Fibroblast of pulmonary artery (primary cell): Measurements from ENCODE around the gene LDLRAD4.

Source experiments
- DNase-seq: peaks from one replicate; pipeline ENCODE4 v3.0.0-alpha.2; 2010; ENCODE audit warnings: low read depth
- H3K4me3 ChIP-seq: replicated peaks from 2 replicates; pipeline ENCODE4 v1.5.1; 2011; ENCODE audit warnings: low read depth, mild to moderate bottlenecking, control low read depth, low read length, moderate library complexity
- TF ChIP-seq, protein P1 (sequence below): IDR thresholded peaks from 2 replicates; pipeline ENCODE4 v1.5.1; 2011; ENCODE audit warnings: mild to moderate bottlenecking, control low read depth, low read length, inconsistent platforms; ENCODE audit errors: missing control alignments

The LDLRAD4 gene

DNA sequence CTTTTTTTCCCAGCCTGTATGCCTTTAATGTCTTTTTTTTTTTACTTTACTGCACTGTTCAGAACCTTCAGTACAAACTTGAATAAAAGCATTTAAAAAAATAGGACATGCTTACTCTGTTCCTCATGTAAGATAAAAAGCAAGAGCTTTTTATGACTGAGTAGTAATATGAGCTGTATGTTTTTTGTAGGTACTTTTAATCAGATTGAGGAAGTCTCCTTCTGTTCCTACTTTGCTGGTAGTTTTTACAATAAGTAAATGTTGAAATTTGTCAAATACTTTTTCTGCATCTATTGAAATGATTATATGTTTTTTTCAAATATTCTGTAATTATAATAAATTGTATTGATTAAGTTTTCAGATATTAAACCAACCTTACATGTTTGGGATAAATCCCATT, 318.0 kb downstream of the LDLRAD4 start:
- TF ChIP-seq, protein P1, sequence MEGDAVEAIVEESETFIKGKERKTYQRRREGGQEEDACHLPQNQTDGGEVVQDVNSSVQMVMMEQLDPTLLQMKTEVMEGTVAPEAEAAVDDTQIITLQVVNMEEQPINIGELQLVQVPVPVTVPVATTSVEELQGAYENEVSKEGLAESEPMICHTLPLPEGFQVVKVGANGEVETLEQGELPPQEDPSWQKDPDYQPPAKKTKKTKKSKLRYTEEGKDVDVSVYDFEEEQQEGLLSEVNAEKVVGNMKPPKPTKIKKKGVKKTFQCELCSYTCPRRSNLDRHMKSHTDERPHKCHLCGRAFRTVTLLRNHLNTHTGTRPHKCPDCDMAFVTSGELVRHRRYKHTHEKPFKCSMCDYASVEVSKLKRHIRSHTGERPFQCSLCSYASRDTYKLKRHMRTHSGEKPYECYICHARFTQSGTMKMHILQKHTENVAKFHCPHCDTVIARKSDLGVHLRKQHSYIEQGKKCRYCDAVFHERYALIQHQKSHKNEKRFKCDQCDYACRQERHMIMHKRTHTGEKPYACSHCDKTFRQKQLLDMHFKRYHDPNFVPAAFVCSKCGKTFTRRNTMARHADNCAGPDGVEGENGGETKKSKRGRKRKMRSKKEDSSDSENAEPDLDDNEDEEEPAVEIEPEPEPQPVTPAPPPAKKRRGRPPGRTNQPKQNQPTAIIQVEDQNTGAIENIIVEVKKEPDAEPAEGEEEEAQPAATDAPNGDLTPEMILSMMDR: no peak

DNA sequence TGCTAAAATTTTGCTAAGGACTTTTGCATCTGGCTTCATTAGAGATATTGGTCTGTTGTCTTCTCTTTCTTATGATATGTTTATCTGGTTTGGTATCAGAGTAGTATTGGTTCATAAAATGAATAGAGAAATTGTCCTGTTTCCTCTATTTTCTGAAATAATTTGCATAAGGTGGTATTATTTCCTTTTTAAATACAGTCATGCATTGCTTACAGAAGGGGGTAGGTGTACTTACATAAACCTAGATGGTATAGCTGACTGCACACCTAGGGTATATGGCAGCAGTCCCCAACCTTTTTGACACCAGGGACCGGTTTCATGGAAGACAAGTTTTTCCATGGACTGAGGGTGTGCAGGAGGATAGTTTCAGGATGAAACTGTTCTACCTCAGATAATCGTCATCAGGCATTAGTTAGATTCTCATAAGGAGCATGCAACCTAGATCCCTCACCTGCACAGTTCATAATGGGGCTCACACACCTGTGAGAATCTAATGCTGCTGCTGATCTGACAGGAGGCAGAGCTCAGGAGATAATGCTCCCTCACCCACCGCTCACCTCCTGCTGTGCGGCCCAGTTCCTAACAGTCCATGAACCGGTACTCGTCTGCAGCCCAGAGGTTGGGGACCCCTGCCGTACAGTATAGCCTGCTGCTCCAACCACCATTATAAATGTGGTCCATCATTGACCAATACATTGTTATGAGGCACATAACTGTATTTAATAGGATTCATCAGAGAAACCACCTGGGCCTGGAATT, 318.6 kb downstream of the LDLRAD4 start:
- TF ChIP-seq, protein P1: no peak
- no peak for DNase-seq
- no peak overlapping the region for H3K4me3 ChIP-seq

More for the DNA sequence above, 318.0 kb downstream of the LDLRAD4 start:
- DNase-seq: no peak
- no peak overlapping the region for H3K4me3 ChIP-seq

DNA sequence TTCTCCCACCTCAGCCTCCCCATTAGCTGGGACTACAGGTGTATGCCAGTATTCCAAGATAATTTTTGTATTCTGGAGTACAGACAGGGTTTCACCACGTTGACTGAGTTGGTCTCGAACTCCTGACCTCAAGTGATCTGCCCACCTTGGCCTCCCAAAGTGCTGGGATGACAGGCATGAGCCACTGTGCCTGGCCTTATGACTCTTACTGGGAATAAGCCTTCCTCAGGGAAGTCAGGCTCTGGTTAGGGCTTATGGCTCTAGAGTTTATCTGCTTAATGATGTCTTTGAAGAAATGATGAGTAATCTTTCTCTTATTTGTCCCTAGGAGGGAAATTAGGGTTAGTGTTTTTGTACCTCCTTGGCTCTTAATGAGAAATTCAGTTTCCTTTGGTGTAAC, 320.1 kb downstream of the LDLRAD4 start:
- no peak for DNase-seq
- no peak overlapping the region for H3K4me3 ChIP-seq
- TF ChIP-seq, protein P1: no peak

DNA sequence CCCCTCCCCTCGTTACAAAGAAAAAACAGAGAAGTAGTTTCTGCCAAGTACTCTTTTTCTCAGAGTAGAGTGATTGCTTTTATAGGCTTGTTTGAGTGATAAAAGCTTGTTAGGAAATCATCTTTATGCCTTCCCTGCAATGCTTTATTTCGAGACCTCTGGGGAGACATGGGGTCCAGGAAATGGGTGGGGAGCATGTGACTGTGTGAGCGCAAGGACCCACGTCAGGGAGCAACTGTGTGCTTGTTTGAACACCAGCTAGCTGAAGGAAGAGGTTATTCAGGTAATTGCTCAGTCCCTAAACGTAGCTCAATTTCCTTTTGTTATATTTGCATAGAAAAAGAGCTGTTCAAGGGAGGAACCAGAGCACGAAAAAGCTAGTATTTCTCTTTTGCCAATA, 320.5 kb downstream of the LDLRAD4 start:
- TF ChIP-seq, protein P1: no peak
- no peak overlapping the region for H3K4me3 ChIP-seq
- DNase-seq: no peak

DNA sequence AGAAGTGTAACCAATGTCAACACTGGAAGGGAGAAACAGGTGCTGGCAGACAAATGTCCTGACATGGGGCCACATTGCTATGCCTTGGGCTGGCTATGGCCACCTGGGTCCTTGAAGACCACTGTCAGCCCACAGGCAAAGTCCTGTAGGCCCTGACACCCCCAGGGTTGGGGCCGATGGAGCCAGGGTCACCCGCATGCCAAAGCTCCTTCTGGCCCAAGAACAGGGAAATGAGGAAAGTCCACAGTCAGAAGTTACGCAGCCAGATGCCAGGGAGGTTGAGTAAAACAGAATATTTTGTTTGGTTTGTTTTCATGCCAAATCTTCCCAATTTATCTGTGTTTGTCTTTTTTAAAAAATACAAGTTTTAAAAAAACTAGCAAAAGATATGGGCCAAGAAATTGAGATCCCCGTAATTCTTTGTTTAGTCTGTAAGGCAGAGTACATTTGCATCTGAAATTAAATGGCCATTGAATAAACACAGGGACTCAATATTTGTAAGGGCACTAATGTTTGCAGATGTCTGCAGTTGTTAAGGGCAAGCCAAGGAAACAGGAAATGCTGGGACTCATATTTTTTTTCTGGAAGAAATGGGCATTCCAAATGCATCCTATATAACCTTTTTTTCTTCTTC, 321.4 kb downstream of the LDLRAD4 start:
- H3K4me3 ChIP-seq: no peak overlapping the region
- TF ChIP-seq, protein P1: no peak
- no peak for DNase-seq

DNA sequence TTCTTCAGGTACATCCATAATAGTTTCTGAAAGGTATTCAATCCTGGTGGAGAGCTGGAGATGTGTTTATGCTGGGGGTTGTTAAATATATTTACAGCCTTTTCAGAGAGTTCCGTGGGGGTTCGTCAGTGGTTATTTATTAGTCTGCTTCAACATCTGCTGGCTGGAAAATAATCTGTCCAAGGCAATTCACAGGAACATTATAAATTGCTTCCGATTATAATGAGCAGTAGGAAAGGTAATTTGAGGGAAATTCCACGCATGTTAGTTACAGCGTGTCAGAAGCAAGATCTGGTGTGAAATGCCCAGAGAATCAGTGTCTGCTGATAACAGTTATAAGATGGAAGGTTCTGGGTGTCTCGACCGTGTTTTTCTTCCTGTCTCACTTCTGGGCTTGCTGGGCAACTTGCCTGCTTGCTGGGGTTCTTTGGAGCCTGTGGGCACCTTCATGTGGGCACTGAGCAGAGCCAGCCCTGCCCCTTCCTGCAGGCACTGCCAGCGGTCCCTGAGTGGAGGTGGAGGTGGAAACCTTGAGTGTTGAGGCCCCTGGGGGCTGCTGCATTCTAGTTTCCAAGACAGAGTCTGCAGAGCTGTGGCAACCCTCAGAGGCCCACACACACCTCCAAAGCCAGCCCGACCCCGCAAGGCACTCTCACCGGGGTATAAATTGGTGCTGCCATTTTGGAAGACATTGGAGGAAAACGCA, 322.1 kb downstream of the LDLRAD4 start:
- no peak for DNase-seq
- TF ChIP-seq, protein P1: no peak
- H3K4me3 ChIP-seq: no peak overlapping the region
